Transverse colon (tissue), 4 donors: ENCODE results near the gene CNTNAP2. TPM values are rescaled to one million over a fixed set of nuclear protein-coding genes. Genes with fewer than 3 reads are reported as not detected.

ENCODE experiments used
- DNase-seq: peaks from one replicate; pipeline ENCODE4 v3.0.0-alpha.2; 2019
- H3K27ac ChIP-seq, 4 donors: fragments of 200-600 bp; sonication (generic); 2 replicates each; pipeline ENCODE4 v1.5.1; 2016 to 2018; ENCODE audit warnings: inconsistent platforms in 4 of 4
- H3K27me3 ChIP-seq: fragments of 200-600 bp; sonication (generic); 2 replicates; pipeline ENCODE4 v1.5.1; 2017; ENCODE audit warnings: inconsistent platforms
- H3K36me3 ChIP-seq, 4 donors: fragments of 200-600 bp; sonication (generic); 2 replicates each; pipeline ENCODE4 v1.5.1; 2017 to 2019; ENCODE audit warnings: inconsistent platforms in 4 of 4
- H3K4me1 ChIP-seq, 4 donors: fragments of 200-600 bp; sonication (generic); 2 replicates each; pipeline ENCODE4 v1.5.1; 2017 to 2020; ENCODE audit warnings: inconsistent platforms in 4 of 4
- H3K4me3 ChIP-seq, 4 donors: fragments of 200-600 bp; sonication (generic); 1 replicate in 1 of 4; 2 replicates in 3 of 4; pipeline versions ENCODE4 v1.5.1 to v1.6.1; 2017 to 2019; ENCODE audit warnings: inconsistent platforms in 4 of 4
- H3K9me3 ChIP-seq, 2 donors: fragments of 200-600 bp; sonication (generic); 2 replicates each; pipeline ENCODE4 v1.5.1; 2017 to 2019; ENCODE audit warnings: inconsistent platforms in 2 of 2
- EP300 ChIP-seq: sonication (generic); formaldehyde crosslinking; IDR thresholded peaks from one replicate; pipeline ENCODE4 v1.6.1; 2017; ENCODE audit warnings: antibody characterized with exemption, low read depth
- POLR2A ChIP-seq: fragments of 450-650 bp; IDR thresholded peaks from one replicate; pipeline ENCODE4 v1.6.1; 2016; ENCODE audit warnings: antibody characterized with exemption, mild to moderate bottlenecking, moderate library complexity
- POLR2AphosphoS5 ChIP-seq, 3 donors: sonication (generic); formaldehyde crosslinking; IDR thresholded peaks; one replicate each; pipeline ENCODE4 v1.6.1; 2016; ENCODE audit warnings: antibody characterized with exemption in 3 of 3
- WGBS, 2 donors: methylation state at CpG; one replicate each; pipeline ENCODE4 v1.1.5; 2018; ENCODE audit warnings: low coverage in 1 of 2; 5-methylcytosine and 5-hydroxymethylcytosine counted together
- in situ Hi-C, 4 donors: fragments of 200-750 bp; cut with MboI; loops; one replicate each; pipeline versions ENCODE4 v1.15.0 to v1.15.1; 2017; ENCODE audit warnings: low sequenced_read_pairs in 3 of 4, low pct_ligation_motif_present in 1 of 4, low pct_unique_long_range_greater_than_20kb in 1 of 4
- intact Hi-C: fragments of 100-400 bp; cut with DNase I; formaldehyde crosslinking; loops from one replicate; pipeline ENCODE4 v1.15.1; 2023; ENCODE audit warnings: low total_unique reads
- total RNA-seq, 4 donors: library from RNA; depleted of rRNA; stranded (reverse); fragments of >200 nt; gene quantifications; one replicate each; pipeline ENCODE4 v1.1.0, GENCODE V29; 2016
- TF ChIP-seq, protein P1 (sequence below), 5 experiments: fragments of 200-600 bp in 3 of 5; fragments of 450-650 bp in 2 of 5; sonication (generic) in 3 of 5; IDR thresholded peaks; 1 replicate in 2 of 5; 2 replicates in 3 of 5; pipeline ENCODE4 v1.5.1; 2016 to 2017; ENCODE audit warnings: antibody characterized with exemption in 5 of 5, inconsistent platforms in 3 of 5, mild to moderate bottlenecking in 2 of 5, moderate library complexity in 1 of 5

The CNTNAP2 gene
- total RNA-seq, 4 donors from 2014 or later = 0.60 to 2.9 (median 2.4) TPM

DNA sequence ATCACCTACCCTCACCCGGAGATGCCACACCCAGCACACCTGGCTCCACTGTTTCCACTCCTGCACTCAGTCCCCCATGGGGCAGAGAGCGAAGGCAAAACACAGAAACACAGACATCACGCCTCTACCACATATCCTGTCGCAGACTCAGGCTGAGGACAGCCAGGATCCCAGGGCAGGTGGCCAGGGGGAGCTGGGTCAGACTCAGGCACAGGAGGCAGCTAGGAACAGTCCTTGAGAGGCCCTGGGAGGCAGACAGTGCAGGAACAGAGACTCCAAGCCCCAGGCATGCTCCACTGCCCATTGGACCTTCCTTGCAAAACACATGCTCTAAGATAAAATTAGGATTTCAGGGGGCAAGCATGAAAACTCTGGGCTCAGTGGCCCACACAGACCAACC lies 2319.5 kb downstream of the CNTNAP2 start:
- intact Hi-C loops (no loop called here), in situ Hi-C loops (no loop called here)
- TF ChIP-seq, protein P1, sequence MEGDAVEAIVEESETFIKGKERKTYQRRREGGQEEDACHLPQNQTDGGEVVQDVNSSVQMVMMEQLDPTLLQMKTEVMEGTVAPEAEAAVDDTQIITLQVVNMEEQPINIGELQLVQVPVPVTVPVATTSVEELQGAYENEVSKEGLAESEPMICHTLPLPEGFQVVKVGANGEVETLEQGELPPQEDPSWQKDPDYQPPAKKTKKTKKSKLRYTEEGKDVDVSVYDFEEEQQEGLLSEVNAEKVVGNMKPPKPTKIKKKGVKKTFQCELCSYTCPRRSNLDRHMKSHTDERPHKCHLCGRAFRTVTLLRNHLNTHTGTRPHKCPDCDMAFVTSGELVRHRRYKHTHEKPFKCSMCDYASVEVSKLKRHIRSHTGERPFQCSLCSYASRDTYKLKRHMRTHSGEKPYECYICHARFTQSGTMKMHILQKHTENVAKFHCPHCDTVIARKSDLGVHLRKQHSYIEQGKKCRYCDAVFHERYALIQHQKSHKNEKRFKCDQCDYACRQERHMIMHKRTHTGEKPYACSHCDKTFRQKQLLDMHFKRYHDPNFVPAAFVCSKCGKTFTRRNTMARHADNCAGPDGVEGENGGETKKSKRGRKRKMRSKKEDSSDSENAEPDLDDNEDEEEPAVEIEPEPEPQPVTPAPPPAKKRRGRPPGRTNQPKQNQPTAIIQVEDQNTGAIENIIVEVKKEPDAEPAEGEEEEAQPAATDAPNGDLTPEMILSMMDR (IDR thresholded peaks at IDR 0.05) = no peak
- TF ChIP-seq POLR2AphosphoS5 (IDR thresholded peaks at IDR 0.05) (no peak), POLR2A (no peak), EP300 (no peak)
- Histone ChIP-seq H3K9me3 (no peaks in the 10 kb centered on the region), H3K4me3 (no peak overlapping the region), H3K4me1 (peaks cover 0 to 13% (median 8%) of the 10 kb centered on the region in 4 donors), H3K27ac (no peak overlapping the region), H3K27me3 (no peaks in the 10 kb centered on the region), H3K36me3 (no peaks in the 10 kb centered on the region)
- DNase-seq = no peak
- 65% methylated on average over 4 of the region's 4 CpGs; no CpG with 5 or more reads in 1 of the 2 donors for WGBS, 2 donors

DNA sequence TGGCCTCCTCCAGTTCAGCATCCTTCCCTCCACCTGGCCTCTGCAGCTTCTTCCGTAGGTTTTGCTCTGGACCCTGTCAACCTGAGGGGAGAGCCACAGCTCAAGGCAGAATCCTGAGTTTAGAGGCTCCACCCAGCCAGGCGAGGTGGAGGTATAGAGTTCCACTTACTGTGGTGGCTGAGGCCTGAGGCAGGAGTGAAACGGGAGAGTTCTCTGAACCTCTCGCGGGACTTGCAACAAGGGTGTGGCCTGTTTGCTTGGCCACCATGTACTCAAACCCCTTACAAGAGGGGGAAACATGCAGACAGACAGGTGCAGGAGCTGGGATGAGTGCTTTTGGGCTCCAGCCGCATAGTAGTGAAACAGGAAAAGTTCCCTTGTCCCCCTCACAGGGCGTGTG lies 2320.0 kb downstream of the CNTNAP2 start:
- TF ChIP-seq POLR2AphosphoS5 (IDR thresholded peaks at IDR 0.05) (no peak), EP300 (no peak), POLR2A (no peak)
- TF ChIP-seq, protein P1 (IDR thresholded peaks at IDR 0.05) = no peak
- DNase-seq = no peak

DNA sequence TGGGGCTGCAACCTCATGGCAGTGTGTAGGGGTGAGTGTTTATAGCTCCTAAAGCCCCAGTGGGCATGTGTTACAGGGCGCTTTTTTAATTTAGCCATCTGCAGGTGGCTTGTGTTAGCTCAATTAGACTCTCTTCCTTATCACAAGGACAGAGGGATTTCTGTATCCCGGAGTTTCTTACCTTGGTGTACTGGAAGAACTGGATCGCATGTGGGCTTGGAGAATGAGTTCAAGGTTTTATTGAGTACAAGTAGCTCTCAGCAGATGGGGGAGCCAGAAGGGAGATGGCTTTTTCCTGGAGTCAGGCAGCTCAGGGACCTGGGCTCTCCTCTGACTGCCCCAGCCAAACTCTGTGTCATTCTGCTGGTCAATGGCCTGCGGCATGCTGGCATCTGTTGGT lies 2320.4 kb downstream of the CNTNAP2 start:
- TF ChIP-seq, protein P1 (IDR thresholded peaks at IDR 0.05) = no peak
- TF ChIP-seq EP300 (no peak), POLR2A (no peak), POLR2AphosphoS5 (IDR thresholded peaks at IDR 0.05) (no peak)
- intact Hi-C loops (no loop called here), in situ Hi-C loops (no loop called here)
- Histone ChIP-seq H3K27ac (no peak overlapping the region), H3K36me3 (no peaks in the 10 kb centered on the region), H3K4me1 (peaks cover 0 to 13% (median 8%) of the 10 kb centered on the region in 4 donors), H3K27me3 (no peaks in the 10 kb centered on the region), H3K4me3 (no peak overlapping the region), H3K9me3 (no peaks in the 10 kb centered on the region)
- DNase-seq = no peak
- 62 to 100% methylated on average over 1 to 4 of the region's 4 CpGs for WGBS, 2 donors

More for the DNA sequence above, 2320.0 kb downstream of the CNTNAP2 start:
- Histone ChIP-seq H3K4me3 (no peak overlapping the region), H3K9me3 (no peaks in the 10 kb centered on the region), H3K27me3 (no peaks in the 10 kb centered on the region), H3K36me3 (no peaks in the 10 kb centered on the region), H3K4me1 (peaks cover 0 to 13% (median 8%) of the 10 kb centered on the region in 4 donors), H3K27ac (no peak overlapping the region)
- intact Hi-C loops = no loop called here
- in situ Hi-C loops = no loop called here
- WGBS, 2 donors = 43 to 60% methylated on average over 1 to 7 of the region's 7 CpGs

DNA sequence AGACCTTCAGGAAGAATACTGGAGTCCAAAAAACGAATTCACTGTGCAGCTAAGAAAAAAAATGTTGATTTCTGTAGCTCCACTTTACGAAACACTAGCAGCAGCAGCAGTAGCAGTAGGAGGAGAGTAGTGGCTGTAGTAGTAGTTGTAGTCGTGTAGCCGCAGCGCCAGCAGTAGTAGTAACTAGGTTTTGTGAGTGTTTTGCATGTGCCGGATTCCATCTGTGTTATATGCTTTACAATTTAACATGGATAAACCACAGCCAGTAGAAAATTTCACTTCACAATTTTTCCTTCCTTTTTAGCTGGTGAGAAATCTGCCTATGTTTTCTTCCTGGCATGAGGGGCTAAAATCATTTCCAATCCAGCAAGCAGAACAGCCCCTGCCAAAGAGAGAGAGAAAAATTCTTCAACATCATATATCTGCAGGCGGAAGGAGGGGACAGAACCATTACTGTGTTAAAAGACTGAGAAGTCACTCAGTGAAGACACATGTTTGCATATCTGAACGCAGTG lies 2325.6 kb downstream of the CNTNAP2 start:
- Histone ChIP-seq H3K9me3 (no peaks in the 10 kb centered on the region), H3K4me3 (no peak overlapping the region), H3K36me3 (no peaks in the 10 kb centered on the region), H3K27ac (no peak overlapping the region), H3K4me1 (peaks cover 0 to 13% (median 7%) of the 10 kb centered on the region in 4 donors), H3K27me3 (no peaks in the 10 kb centered on the region)
- in situ Hi-C loops (no loop called here), intact Hi-C loops (no loop called here)
- DNase-seq = no peak
- TF ChIP-seq POLR2AphosphoS5 (IDR thresholded peaks at IDR 0.05) (no peak), EP300 (no peak)
- 87 to 89% methylated on average over 8 of the region's 8 CpGs for whole genome bisulfite sequencing, 2 donors

DNA sequence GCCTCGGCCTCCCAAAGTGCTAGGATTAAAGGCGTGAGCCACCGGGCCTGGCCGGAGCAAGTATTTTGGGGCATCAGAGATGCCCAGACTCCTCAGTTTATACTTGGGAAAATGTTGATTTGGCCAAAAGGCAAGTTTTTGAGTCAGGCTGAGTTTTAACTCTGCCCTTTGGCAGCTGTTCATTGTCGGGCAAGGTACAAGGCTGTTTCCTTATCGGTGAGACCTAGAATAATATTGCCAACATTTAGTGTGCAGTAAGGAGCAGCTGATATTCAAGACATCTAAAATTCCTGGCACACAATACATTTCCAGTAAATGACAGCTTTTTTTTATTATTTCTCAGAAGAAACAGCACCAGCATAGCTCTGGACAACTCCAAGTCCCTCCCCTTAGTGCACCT lies 2326.3 kb downstream of the CNTNAP2 start:
- Histone ChIP-seq H3K27me3 (no peaks in the 10 kb centered on the region), H3K4me3 (no peak overlapping the region), H3K9me3 (no peaks in the 10 kb centered on the region), H3K27ac (peak overlapping the region in 2 of 4 donors; percentile 10 to 49), H3K36me3 (no peaks in the 10 kb centered on the region), H3K4me1 (peaks cover 0 to 19% (median 9%) of the 10 kb centered on the region in 4 donors)
- intact Hi-C loops (no loop called here), in situ Hi-C loops (no loop called here)
- DNase-seq = peak; percentile 40
- WGBS, 2 donors = 70 to 100% methylated on average over 2 to 6 of the region's 6 CpGs
- TF ChIP-seq, protein P1 (IDR thresholded peaks at IDR 0.05) = no peak
- no peak for TF ChIP-seq POLR2A
- TF ChIP-seq POLR2AphosphoS5 (IDR thresholded peaks at IDR 0.05) = no peak
- TF ChIP-seq EP300 = no peak
